HG03139 (cell line): ENCODE data around the gene PCSK4.
"Not testable (repeated sequence)": the region's sequence is repeated elsewhere in the genome, so short reads cannot be mapped to it uniquely, and the experiment has no call there.

Experiments
- ATAC-seq: cut with Tn5 transposase; IDR thresholded peaks from one replicate; pipeline ENCODE4 v1.9.1; 2021; ENCODE audit not compliant: unreplicated experiment

The PCSK4 gene

DNA sequence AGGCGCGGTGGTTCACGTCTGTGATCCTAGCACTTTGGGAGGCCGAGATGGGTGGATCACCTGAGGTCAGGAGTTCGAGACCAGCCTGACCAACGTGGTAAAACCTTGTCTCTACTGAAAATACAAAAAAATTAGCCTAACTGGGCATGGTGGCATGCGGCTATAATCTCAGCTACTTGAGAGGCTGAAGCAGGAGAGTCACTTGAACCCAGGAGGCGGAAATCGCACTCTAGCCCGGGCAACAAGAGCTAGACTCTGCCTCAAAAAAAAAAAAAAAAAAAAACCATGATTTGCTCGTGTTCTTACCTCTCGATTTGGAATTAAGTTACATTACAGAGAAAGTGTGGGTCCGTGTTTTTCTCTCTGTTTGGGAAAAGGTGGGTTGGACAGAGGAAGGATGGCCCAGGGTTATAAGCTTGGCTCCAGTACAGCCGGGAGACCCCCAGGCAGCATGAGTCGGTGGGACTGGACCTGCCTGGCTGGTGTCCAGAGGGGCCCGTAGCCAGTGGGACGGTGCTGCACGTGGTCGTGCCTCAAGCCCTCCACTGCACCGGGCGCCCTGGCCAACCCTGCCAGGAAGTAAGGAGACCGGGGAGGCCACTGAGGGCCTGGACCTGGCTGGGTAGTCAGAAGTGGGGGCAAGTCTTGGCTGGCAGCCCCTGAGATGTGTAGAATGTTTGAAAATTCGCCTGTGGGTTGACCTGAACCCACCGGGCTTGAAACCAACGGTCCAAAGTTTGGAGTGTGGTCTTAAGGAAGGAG lies 48.3 kb downstream of the PCSK4 start:
- ATAC-seq = no peak

GRCh38 chr19:1441022-1441426 lies 49.1 kb downstream of the PCSK4 start:
- no peak for ATAC-seq

- ATAC-seq = no peak
Measured at GRCh38 chr19:1440418-1440801, 49.7 kb downstream of the PCSK4 start.

DNA sequence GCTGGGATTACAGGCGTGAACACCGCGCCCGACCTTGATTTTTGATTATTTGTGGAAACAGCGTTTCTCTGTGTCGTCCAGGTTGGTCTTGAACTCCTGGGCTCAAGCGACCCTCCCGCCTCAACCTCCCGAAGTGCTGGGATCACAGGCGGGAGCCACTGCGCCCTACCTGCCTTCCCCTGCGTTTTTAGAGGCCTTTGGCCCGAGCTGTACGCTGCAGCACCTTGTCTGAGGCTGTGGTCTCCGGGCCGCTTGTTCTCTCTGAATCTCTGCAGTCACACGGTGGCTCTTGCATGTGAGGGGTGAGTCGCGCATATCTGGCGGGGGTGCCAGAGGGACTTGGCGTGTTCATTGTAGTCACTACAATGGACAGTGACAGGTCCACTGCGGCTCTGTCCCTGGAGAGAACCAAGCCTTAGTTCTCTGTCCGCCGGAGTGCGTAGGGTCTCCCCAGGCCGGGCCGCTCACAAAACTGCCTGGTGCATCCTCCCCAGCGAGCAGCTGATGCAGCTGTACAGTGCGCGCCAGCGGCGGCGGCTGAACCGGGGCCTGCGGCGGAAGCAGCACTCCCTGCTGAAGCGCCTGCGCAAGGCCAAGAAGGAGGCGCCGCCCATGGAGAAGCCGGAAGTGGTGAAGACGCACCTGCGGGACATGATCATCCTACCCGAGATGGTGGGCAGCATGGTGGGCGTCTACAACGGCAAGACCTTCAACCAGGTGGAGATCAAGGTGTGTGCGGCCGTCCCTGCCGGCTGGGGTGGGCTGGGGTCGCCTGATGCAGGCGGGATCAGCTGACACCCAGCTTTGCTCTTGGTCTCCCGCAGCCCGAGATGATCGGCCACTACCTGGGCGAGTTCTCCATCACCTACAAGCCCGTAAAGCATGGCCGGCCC lies 50.4 kb downstream of the PCSK4 start:
- ATAC-seq = not testable (repeated sequence)

- ATAC-seq = no peak
Measured at GRCh38 chr19:1438933-1439354, 51.2 kb downstream of the PCSK4 start.

DNA sequence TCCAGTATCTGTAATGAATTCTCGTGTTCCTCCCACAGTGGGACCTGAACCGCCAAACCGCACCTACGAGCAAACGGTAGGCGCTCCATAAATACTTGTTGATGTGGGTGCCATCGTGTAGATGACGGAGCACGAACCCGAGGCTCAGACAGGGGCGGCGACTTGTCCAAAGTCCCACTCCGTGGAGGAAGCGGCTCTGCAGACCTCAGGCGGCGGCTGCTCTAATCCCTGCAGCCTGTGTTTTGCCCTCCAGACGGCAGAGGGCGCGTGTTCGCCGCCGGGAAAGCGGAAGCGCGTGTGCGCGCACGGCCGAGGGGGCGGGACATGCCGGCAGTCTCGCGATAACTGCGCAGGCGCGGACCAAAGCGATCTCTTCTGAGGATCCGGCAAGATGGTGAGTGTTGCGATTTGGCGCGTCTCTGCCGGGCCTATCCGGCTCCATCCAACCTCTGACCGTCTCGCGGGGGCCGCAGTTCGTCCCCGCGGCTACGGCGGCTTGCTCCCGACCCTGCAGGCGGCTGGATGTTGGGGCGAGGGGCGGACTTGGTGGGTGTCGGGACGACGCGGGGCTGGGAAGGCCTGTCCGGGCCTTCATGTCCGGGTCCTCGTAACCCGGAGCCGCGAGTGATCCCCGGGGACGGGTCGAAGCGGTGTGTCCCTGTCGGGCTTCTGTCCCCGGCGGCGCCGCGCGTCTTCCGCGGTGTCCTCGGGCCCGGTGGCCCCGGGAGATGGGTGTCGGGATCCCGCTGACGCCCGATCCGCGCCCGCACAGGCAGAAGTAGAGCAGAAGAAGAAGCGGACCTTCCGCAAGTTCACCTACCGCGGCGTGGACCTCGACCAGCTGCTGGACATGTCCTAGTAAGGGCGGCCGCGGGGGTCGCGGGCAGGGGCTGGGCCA lies 51.9 kb downstream of the PCSK4 start, which contains the start of gene RPS15:
TSS of gene RPS15 (plus strand) at position 362 of the 898 bp plus-strand sequence. CDS start at position 392, 30 bp downstream.
- no peak for ATAC-seq

- ATAC-seq = no peak
Measured at GRCh38 chr19:1437609-1438008, 52.5 kb downstream of the PCSK4 start.

DNA sequence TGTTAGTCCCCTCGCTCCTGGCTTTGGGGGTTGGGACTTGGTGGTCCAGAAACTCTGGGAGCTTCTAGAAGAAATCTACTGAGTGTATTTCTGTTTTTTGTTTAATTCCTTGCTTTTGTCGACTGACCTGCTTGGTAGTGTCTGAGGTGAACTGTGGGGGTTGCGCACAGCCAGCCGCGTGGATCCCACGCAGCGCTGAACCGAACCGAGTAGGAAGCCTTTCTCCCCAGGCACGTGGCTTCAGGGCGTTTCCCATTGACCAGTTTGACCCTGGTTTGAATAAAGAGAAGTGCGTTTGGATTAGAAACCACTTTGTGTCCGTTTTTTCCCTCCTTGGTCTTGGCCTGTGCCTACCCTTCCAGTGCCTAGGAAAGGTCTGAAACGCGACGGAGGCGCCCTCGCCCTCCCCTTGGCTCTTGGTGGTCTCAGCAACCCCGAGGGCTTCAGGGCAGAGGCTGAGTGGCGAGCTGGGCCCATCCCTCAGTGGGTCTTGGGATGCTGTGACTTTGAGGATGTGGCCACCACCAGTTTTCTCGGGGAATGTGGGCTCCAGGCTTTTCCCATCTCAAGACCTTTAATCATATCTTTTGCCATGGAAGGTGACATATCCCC lies 54.7 kb downstream of the PCSK4 start:
- no peak for ATAC-seq

DNA sequence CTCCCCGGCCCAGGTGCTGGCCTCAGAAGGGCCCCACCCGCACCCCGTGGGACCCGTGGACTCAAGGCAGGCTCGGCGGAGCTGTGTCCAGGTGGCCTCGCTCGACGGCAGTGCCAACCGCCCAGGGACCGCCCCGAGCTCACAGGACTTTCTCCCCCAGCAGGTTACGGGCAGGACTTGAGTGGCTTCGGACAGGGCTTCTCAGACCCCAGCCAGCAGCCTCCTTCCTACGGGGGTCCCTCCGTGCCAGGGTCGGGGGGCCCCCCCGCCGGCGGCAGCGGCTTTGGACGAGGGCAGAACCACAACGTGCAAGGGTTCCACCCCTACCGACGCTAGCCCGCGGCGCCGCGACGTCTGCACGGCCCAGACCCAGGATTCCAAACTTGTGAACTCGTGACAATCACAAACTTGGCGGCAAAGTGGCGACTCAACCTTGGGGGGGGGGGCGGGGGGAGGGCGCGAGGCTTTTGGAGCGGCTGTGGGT lies 55.5 kb downstream of the PCSK4 start:
- no peak for ATAC-seq

DNA sequence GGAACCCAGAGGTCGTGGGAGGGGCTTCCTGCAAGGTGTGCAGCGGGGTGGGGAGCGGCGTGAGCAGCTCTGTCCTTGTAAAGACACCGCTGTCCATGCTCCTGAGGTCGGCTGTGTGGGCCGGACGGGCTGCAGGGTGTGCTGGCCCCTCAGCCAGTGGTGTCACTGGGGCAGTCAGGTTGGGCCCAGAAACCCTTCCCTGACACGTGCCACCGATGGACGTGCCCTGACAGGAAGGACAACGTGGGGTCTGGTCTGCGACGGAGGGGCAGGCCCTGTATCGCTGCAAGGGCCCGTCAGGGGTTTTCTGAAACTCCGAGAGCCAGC lies 56.1 kb downstream of the PCSK4 start:
- no peak for ATAC-seq

DNA sequence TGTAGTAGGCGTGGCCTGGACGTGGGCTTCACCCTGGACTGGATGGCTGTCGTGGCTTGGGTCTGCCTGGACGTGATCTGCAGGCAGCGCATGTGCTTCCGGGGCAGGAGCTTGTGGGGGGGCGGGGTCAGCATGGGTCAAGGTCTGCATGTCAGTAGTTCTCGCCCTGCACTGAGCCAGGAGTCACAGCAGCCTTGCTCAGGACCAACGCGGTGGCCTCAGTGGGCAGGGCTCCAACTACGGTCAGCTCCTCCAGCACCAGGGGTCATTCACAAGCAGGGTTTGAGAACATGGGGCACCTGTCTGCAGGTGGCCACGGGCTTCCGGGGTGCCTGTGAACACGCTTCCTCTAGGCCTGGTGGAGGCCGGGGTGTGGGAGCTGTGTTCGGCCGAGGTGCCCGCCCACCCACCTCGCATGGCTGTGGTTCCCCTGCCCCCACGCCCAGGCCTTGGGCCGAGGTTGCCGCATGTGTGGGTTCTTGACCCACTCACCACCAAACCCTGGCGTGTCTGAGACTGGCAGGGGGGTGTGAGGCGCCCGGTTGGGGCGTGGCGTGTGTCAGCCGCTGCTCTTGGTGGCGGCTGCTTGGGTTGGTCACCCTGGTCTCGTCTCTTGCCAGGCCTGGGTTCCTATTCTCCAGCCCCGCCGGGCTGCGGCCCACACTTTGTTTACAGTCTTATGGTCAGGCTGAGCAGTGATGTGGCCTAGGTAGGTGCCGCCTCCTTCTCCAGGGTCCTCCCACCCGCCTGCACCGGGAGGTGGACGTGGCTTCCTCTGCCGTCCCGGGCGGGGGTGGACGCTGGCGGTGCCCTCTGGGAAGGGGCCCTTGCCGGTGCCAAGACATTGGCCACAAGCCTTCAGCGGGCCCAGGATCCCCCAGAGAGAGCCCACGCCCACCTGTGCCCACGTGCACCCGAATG lies 56.8 kb downstream of the PCSK4 start:
- no peak for ATAC-seq

DNA sequence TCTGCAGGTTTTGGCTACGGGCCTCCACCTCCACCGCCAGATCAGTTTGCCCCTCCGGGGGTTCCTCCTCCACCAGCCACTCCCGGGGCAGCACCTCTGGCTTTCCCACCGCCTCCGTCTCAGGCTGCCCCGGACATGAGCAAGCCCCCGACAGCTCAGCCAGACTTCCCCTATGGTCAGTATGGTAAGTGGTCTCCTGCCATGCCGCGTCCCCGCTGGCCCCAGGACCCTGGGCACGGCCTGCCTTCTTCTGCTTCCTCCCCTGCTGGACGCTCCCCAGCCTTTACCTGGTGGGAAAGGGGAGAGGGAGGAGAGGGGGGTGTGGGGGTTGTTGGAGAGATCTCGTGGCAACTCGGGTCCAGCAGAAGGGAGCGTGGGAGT lies 57.7 kb downstream of the PCSK4 start:
- no peak for ATAC-seq

- ATAC-seq = no peak
Measured at GRCh38 chr19:1431759-1432506, 58.2 kb downstream of the PCSK4 start.
